PC-9 (cell line): ENCODE results near the gene SLC6A20. TPM values are rescaled to one million over a fixed set of nuclear protein-coding genes. Genes with fewer than 3 reads are reported as not detected.

Source experiments
- BruUV-seq: library from RNA; stranded (reverse); fragments of 400-500 nt; replicated peaks from 2 replicates; lab custom pipeline; 2021; lab: Mats Ljungman, UMichigan
- CTCF ChIA-PET: fragments of 300-600 bp; sonication (Branson Sonifier 250); formaldehyde crosslinking; loops from one replicate; lab custom pipeline; 2022; ENCODE audit warnings: antibody characterized with exemption; lab: Charles Lee
- POLR2A ChIA-PET: fragments of 300-600 bp; sonication (Branson Sonifier 250); formaldehyde crosslinking; loops from one replicate; lab custom pipeline; 2022; ENCODE audit warnings: antibody characterized with exemption; ENCODE audit not compliant: unreplicated experiment; lab: Charles Lee
- DNase-seq, 2 experiments: peaks; one replicate each; pipeline versions ENCODE4 v3.0.0 to v3.0.0-alpha.2; 2015 to 2022; ENCODE audit warnings: mixed read lengths in 1 of 2
- H2AFZ ChIP-seq: fragments of 200-600 bp; sonication (generic); 2 replicates; pipeline ENCODE4 v1.8.1; 2017; ENCODE audit warnings: antibody characterized with exemption
- H3F3A ChIP-seq: fragments of 200-600 bp; sonication (generic); 2 replicates; pipeline ENCODE4 v1.8.1; 2017; ENCODE audit warnings: antibody characterized with exemption, mild to moderate bottlenecking, low read depth; ENCODE audit not compliant: insufficient read depth
- H3K27ac ChIP-seq: fragments of 200-600 bp; sonication (generic); 2 replicates; pipeline ENCODE4 v1.6.1; 2016; ENCODE audit warnings: mixed run types
- H3K27me3 ChIP-seq: fragments of 200-600 bp; sonication (generic); 2 replicates; pipeline ENCODE4 v1.6.1; 2016; ENCODE audit warnings: low read depth, mixed run types; ENCODE audit not compliant: insufficient read depth
- H3K36me3 ChIP-seq: fragments of 200-600 bp; sonication (generic); 2 replicates; pipeline ENCODE4 v1.6.1; 2016; ENCODE audit warnings: low read depth, mixed run types
- H3K4me1 ChIP-seq: fragments of 200-600 bp; sonication (generic); replicated peaks from 2 replicates; pipeline ENCODE4 v1.6.1; 2016; ENCODE audit warnings: mixed run types; ENCODE audit not compliant: insufficient read depth
- H3K4me2 ChIP-seq: fragments of 200-600 bp; sonication (generic); 2 replicates; pipeline ENCODE4 v1.6.1; 2017; ENCODE audit warnings: mixed run types
- H3K4me3 ChIP-seq: fragments of 200-600 bp; sonication (generic); 2 replicates; pipeline ENCODE4 v1.6.1; 2016; ENCODE audit warnings: mixed run types
- H3K79me2 ChIP-seq: fragments of 200-600 bp; sonication (generic); 2 replicates; pipeline ENCODE4 v1.6.1; 2017; ENCODE audit warnings: low read depth, mixed run types
- H3K9me2 ChIP-seq: fragments of 200-600 bp; sonication (generic); 2 replicates; pipeline ENCODE4 v1.8.1; 2017; ENCODE audit warnings: mild to moderate bottlenecking; ENCODE audit not compliant: insufficient read depth
- H3K9me3 ChIP-seq: fragments of 200-600 bp; sonication (generic); 2 replicates; pipeline ENCODE4 v1.8.1; 2016; ENCODE audit warnings: low read depth; ENCODE audit not compliant: insufficient read depth
- H4K20me1 ChIP-seq: fragments of 200-600 bp; sonication (generic); 2 replicates; pipeline ENCODE4 v1.8.1; 2017; ENCODE audit not compliant: insufficient read depth
- EZH2 ChIP-seq: fragments of 200-600 bp; sonication (generic); IDR thresholded peaks from 2 replicates; pipeline ENCODE4 v1.8.0; 2017; ENCODE audit warnings: antibody characterized with exemption, low read depth
- intact Hi-C: fragments of 100-400 bp; cut with micrococcal nuclease; formaldehyde crosslinking; loops from one replicate; pipeline ENCODE4 v1.10.0; 2022; ENCODE audit not compliant: unreplicated experiment
- total RNA-seq: library from RNA; stranded (reverse); gene quantifications from 2 replicates; pipeline ENCODE4 v1.2.3, GENCODE V29; 2021
- TF ChIP-seq, protein P1 (sequence below): fragments of 200-600 bp; sonication (generic); conservative IDR thresholded peaks from 2 replicates; pipeline ENCODE4 v1.6.1; 2017; ENCODE audit warnings: mixed run types, antibody characterized with exemption, mild to moderate bottlenecking, moderate library complexity

SLC6A20 gene
- total RNA-seq, 1 experiment from 2014 or later: not detected

- H3K4me2 ChIP-seq: no peak overlapping the region
- no peak overlapping the region for H3K4me3 ChIP-seq
- no peaks in the 10 kb centered on the region for H3K9me3 ChIP-seq
- intact Hi-C loops: no loop called here
- H3K27ac ChIP-seq: no peak overlapping the region
- H3F3A ChIP-seq: no peaks in the 10 kb centered on the region
- DNase-seq: no peak
- ChIA-PET CTCF (no interaction called here), POLR2A (no interaction called here)
- no peak for TF ChIP-seq EZH2
- TF ChIP-seq, protein P1, sequence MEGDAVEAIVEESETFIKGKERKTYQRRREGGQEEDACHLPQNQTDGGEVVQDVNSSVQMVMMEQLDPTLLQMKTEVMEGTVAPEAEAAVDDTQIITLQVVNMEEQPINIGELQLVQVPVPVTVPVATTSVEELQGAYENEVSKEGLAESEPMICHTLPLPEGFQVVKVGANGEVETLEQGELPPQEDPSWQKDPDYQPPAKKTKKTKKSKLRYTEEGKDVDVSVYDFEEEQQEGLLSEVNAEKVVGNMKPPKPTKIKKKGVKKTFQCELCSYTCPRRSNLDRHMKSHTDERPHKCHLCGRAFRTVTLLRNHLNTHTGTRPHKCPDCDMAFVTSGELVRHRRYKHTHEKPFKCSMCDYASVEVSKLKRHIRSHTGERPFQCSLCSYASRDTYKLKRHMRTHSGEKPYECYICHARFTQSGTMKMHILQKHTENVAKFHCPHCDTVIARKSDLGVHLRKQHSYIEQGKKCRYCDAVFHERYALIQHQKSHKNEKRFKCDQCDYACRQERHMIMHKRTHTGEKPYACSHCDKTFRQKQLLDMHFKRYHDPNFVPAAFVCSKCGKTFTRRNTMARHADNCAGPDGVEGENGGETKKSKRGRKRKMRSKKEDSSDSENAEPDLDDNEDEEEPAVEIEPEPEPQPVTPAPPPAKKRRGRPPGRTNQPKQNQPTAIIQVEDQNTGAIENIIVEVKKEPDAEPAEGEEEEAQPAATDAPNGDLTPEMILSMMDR: no peak
- H3K27me3 ChIP-seq: no peaks in the 10 kb centered on the region
- peaks cover 13% of the 10 kb centered on the region; the same call in 1 of the 2 replicates for H3K36me3 ChIP-seq
- no peaks in the 10 kb centered on the region for H4K20me1 ChIP-seq
- BruUV-seq: no TSS peak
- no peaks in the 10 kb centered on the region for H3K79me2 ChIP-seq
- H3K9me2 ChIP-seq: no peaks in the 10 kb centered on the region
- no peaks in the 10 kb centered on the region for H3K4me1 ChIP-seq
- H2AFZ ChIP-seq: no peak overlapping the region
Observed at GRCh38 chr3:45739991-45740390, 56.3 kb downstream of the SLC6A20 start.

DNA sequence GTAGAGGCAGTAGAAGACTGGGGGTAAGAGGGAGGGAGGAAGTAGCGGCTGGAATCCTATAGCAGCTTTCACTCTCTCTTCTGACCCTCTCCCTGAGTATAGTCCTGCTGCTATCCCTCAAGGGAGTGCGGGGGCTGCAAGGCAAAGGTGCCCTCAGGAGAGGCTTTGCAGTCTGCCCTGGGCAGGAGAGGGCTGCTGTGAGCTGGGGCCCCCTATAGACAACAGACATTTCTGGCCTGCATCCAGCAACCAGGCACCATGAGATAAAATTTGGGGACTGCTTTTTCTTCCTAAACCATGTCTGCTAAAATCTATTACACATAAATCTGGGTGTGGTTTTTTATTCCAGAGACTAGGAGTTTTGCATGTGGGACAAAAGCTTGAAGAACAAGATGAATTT lies 59.1 kb downstream of the SLC6A20 start:
- BruUV-seq: no TSS peak
- Histone ChIP-seq H3K9me3 (no peaks in the 10 kb centered on the region), H3K4me2 (no peak overlapping the region), H3K27me3 (no peaks in the 10 kb centered on the region), H3K4me1 (no peaks in the 10 kb centered on the region), H3K4me3 (no peak overlapping the region), H3K36me3 (peaks cover 13% of the 10 kb centered on the region; the same call in 1 of the 2 replicates), H3K27ac (no peak overlapping the region), H3F3A (no peaks in the 10 kb centered on the region), H4K20me1 (no peaks in the 10 kb centered on the region), H3K79me2 (no peaks in the 10 kb centered on the region), H2AFZ (no peak overlapping the region), H3K9me2 (no peaks in the 10 kb centered on the region)
- TF ChIP-seq, protein P1: no peak
- TF ChIP-seq EZH2: no peak
- POLR2A ChIA-PET: no interaction called here
- CTCF ChIA-PET: no interaction called here
- no peak for DNase-seq
- intact Hi-C loops: no loop called here

DNA sequence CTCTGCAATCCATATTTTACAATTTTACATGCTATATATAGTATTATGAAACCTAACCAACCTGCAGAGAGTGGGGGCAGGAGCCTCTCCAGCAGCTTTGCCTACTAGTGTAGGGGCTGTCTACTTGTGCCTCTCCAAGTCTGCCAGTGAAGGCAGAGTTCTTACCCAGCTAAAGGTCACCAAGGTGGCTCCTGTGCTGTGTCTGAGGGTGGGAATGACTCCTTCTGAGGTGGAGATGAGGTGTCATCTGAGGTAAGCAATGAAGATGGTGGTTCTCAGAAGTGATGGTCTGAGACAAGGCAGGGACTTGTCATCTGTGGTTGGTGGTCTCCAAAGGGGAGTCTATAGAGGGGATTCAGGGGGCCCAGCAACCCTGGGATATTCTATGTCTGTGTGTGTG lies 59.6 kb downstream of the SLC6A20 start:
- TF ChIP-seq, protein P1: no peak
- no peak for TF ChIP-seq EZH2
- intact Hi-C loops: no loop called here
- Histone ChIP-seq H3K4me3 (no peak overlapping the region), H3K27me3 (no peaks in the 10 kb centered on the region), H3K27ac (no peak overlapping the region), H3K4me1 (no peaks in the 10 kb centered on the region), H3K4me2 (no peak overlapping the region), H2AFZ (no peak overlapping the region), H3K9me3 (no peaks in the 10 kb centered on the region), H3K9me2 (no peaks in the 10 kb centered on the region), H4K20me1 (no peaks in the 10 kb centered on the region), H3K36me3 (peaks cover 13% of the 10 kb centered on the region; the same call in 1 of the 2 replicates), H3F3A (no peaks in the 10 kb centered on the region), H3K79me2 (no peaks in the 10 kb centered on the region)
- BruUV-seq: no TSS peak
- POLR2A ChIA-PET: no interaction called here
- CTCF ChIA-PET: no interaction called here
- no peak for DNase-seq
